GM12878 (cell line): Measurements from ENCODE around the gene ROR2. TPM values are rescaled to one million over a fixed set of nuclear protein-coding genes. Genes with fewer than 3 reads are reported as not detected.

ENCODE experiments used
- ATAC-seq: fragments of 200-7000 bp; cut with Tn5 transposase; 3 replicates; pipeline ENCODE4 v1.9.1; 2020; ENCODE audit warnings: mild to moderate bottlenecking, moderate library complexity
- BruUV-seq: library from RNA; stranded (reverse); fragments of 400-500 nt; replicated peaks from 2 replicates; lab custom pipeline; 2021; lab: Mats Ljungman, UMichigan
- CTCF ChIA-PET: fragments of 300-600 bp; sonication (Branson Sonifier 250); formaldehyde crosslinking; extraction: SDS; loops from one replicate; lab custom pipeline; 2021; ENCODE audit warnings: inconsistent platforms; lab: Yijun Ruan, JAX
- POLR2A ChIA-PET: fragments of 350-600 bp; formaldehyde crosslinking; extraction: SDS; loops from one replicate; lab custom pipeline; 2021; ENCODE audit warnings: inconsistent platforms; lab: Charles Lee
- RAD21 ChIA-PET: fragments of 300-600 bp; sonication (Branson Sonifier 250); formaldehyde crosslinking; loops from one replicate; lab custom pipeline; 2023; ENCODE audit warnings: antibody characterized with exemption; ENCODE audit not compliant: unreplicated experiment; lab: Charles Lee
- SMC1A ChIA-PET: fragments of 300-600 bp; sonication (Branson Sonifier 250); formaldehyde crosslinking; loops from one replicate; lab custom pipeline; 2023; ENCODE audit not compliant: unreplicated experiment, uncharacterized antibody; lab: Charles Lee
- DNase-seq: peaks from one replicate; pipeline ENCODE4 v3.0.0-alpha.2; 2011; ENCODE audit warnings: low read depth, low spot score
- FAIRE-seq: peaks from 3 replicates; lab custom pipeline; 2011; peaks lifted over from hg19 to GRCh38; lab: Jason Lieb, UNC
- H2AFZ ChIP-seq: 2 replicates; pipeline ENCODE4 v1.6.0; 2011; ENCODE audit warnings: low read depth, low read length, control low read depth; ENCODE audit not compliant: control insufficient read depth
- H3K27ac ChIP-seq: 2 replicates; pipeline ENCODE4 v1.5.1; 2011; ENCODE audit warnings: control low read depth; ENCODE audit not compliant: control insufficient read depth, insufficient read depth
- H3K27me3 ChIP-seq, 2 experiments: replicated peaks in 1 of 2; 2 replicates each; pipeline versions ENCODE4 v1.6.0 to v1.6.1; 2011; ENCODE audit warnings: low read length in 1 of 2; ENCODE audit not compliant: control insufficient read depth in 2 of 2, insufficient read depth in 2 of 2
- H3K36me3 ChIP-seq, 2 experiments: 2 replicates each; pipeline ENCODE4 v1.5.1; 2011; ENCODE audit warnings: low read length in 1 of 2; ENCODE audit not compliant: control insufficient read depth in 2 of 2, insufficient read depth in 2 of 2
- H3K4me1 ChIP-seq: 2 replicates; pipeline ENCODE4 v1.6.1; 2011; ENCODE audit warnings: mild to moderate bottlenecking, low read length, moderate library complexity, mixed read lengths; ENCODE audit not compliant: control insufficient read depth, insufficient read depth
- H3K4me2 ChIP-seq: 2 replicates; pipeline ENCODE4 v1.6.0; 2011; ENCODE audit warnings: control low read depth; ENCODE audit not compliant: control insufficient read depth, insufficient read depth
- H3K4me3 ChIP-seq: fragments of 200-600 bp; sonication (generic); 2 replicates; pipeline ENCODE4 v1.5.1; 2016
- H3K79me2 ChIP-seq: 2 replicates; pipeline ENCODE4 v1.6.0; 2011; ENCODE audit warnings: low read length; ENCODE audit not compliant: control insufficient read depth, insufficient read depth
- H3K9ac ChIP-seq: 2 replicates; pipeline ENCODE4 v1.8.0; 2011; ENCODE audit warnings: low read length, control low read depth, mixed read lengths; ENCODE audit not compliant: control insufficient read depth, insufficient read depth
- H3K9me3 ChIP-seq: replicated peaks from 3 replicates; pipeline ENCODE4 v1.5.1; 2011; ENCODE audit warnings: mild to moderate bottlenecking, low read length; ENCODE audit not compliant: control insufficient read depth, insufficient read depth
- H4K20me1 ChIP-seq: 2 replicates; pipeline ENCODE4 v1.6.0; 2011; ENCODE audit not compliant: control insufficient read depth, insufficient read depth
- BMI1 ChIP-seq: fragments of 450-650 bp; IDR thresholded peaks from 2 replicates; pipeline ENCODE4 v1.6.1; 2016; ENCODE audit warnings: mild to moderate bottlenecking, moderate library complexity, borderline replicate concordance
- CBFB ChIP-seq: IDR thresholded peaks from 2 replicates; pipeline ENCODE4 v1.6.1; 2016; ENCODE audit warnings: antibody characterized with exemption, low read depth
- MXI1 ChIP-seq: fragments of 150-350 bp; IDR thresholded peaks from 2 replicates; pipeline ENCODE4 v1.6.1; 2011; ENCODE audit warnings: low read depth, mild to moderate bottlenecking, inconsistent platforms, low read length, improper control_type of control experiment
- MYB ChIP-seq: fragments of 150-350 bp; IDR thresholded peaks from 2 replicates; pipeline ENCODE4 v1.6.1; 2014; ENCODE audit warnings: mild to moderate bottlenecking, low read depth, low read length, borderline replicate concordance
- NBN ChIP-seq: fragments of 450-650 bp; IDR thresholded peaks from 2 replicates; pipeline ENCODE4 v1.6.1; 2016
- SIN3A ChIP-seq: IDR thresholded peaks from 2 replicates; pipeline ENCODE4 v1.6.1; 2012; ENCODE audit warnings: low read depth, low read length, improper control_type of control experiment
- SUPT20H ChIP-seq: IDR thresholded peaks from 2 replicates; pipeline ENCODE4 v1.6.1; 2011; ENCODE audit warnings: low read depth, mild to moderate bottlenecking, low read length, moderate library complexity, borderline replicate concordance; ENCODE audit not compliant: control insufficient read depth
- WGBS: methylation state at CpG from one replicate; pipeline ENCODE4 v1.1.6; 2016; ENCODE audit warnings: low lambda C conversion rate; ENCODE audit not compliant: insufficient replicate concordance, insufficient coverage; ENCODE audit errors: missing lambda C conversion rate; 5-methylcytosine and 5-hydroxymethylcytosine counted together
- in situ Hi-C: fragments of 300-500 bp; cut with MboI; formaldehyde crosslinking; loops from 9 replicates; pipeline ENCODE4 v1.14.3; 2018; ENCODE audit warnings: mixed read lengths
- intact Hi-C: fragments of 100-400 bp; cut with micrococcal nuclease; formaldehyde crosslinking; loops from one replicate; pipeline ENCODE4 v1.14.2; 2022; ENCODE audit not compliant: unreplicated experiment
- polyA plus RNA-seq, 11 experiments: library from polyadenylated mRNA; depleted of rRNA in 4 of 11; unstranded in 6 of 11; stranded (reverse) in 5 of 11; fragments of >200 nt; fragmentation: Nextera tagmentation in 4 of 11; fragmentation: Illumina TruSeq in 1 of 11; extraction: Ambion mirVana in 4 of 11; extraction: Trizol in 1 of 11; gene quantifications; 1 replicate in 1 of 11; 2 replicates in 10 of 11; pipeline versions ENCODE4 v1.2.1 to v1.2.3, GENCODE V29; 2011 to 2016; ENCODE audit warnings: inconsistent platforms in 2 of 11, missing spikeins in 2 of 11, low read depth in 1 of 11
- total RNA-seq, 4 experiments: library from RNA; depleted of rRNA in 3 of 4; stranded (reverse); fragments of >200 nt in 3 of 4; fragmentation: Illumina TruSeq in 1 of 4; extraction: Trizol in 1 of 4; gene quantifications; 2 replicates each; pipeline versions ENCODE4 v1.2.1 to v1.2.3, GENCODE V29; 2013 to 2021
- TF ChIP-seq, protein P1 (sequence below): fragments of 450-650 bp; IDR thresholded peaks from 2 replicates; pipeline ENCODE4 v1.6.1; 2016; ENCODE audit warnings: mild to moderate bottlenecking
- TF ChIP-seq, protein P2 (sequence below): IDR thresholded peaks from 2 replicates; pipeline ENCODE4 v1.6.1; 2012; ENCODE audit warnings: low read length, inconsistent platforms

Gene ROR2
- total and polyA plus RNA-seq, 10 of the 15 experiments (the other 5 are each of a cell fraction or from before 2014, with no cell fraction given), result 0.03 to 0.05 TPM; not detected in 8

DNA sequence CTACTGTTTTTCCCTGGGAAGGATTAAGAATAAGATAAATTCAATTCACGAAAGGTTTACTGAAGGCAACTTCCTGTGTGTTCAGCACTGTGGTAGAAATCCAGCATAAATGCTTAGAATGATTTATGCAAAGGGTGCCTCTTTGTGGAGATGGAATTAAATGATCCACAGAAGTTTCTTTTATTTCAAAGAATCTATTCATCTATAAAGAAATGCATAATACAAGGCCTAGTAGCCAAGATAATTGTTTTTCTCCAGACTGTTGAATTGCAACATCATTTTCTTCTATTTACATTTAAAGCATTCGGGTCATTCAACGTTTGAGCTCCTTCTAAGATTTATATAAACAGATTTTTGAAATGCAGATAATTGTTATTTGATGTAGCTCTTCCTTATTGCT, 387.6 kb downstream of the ROR2 start:
- ChIA-PET POLR2A (no interaction called here), SMC1A (no interaction called here), RAD21 (interaction anchor here (1.0 kb wide), 1 partner anchor 22 kb away, joined by 3 read pairs; no protein-coding TSS in a partner anchor), CTCF (interaction anchor here (0.6 to 0.9 kb wide), 3 partner anchors 9 to 512 kb away, joined by 3 read pairs; no protein-coding TSS in a partner anchor)
- DNase-seq, result no peak
- in situ Hi-C loops (no loop called here), intact Hi-C loops (no loop called here)
- TF ChIP-seq SUPT20H, result no peak
- TF ChIP-seq, protein P1, sequence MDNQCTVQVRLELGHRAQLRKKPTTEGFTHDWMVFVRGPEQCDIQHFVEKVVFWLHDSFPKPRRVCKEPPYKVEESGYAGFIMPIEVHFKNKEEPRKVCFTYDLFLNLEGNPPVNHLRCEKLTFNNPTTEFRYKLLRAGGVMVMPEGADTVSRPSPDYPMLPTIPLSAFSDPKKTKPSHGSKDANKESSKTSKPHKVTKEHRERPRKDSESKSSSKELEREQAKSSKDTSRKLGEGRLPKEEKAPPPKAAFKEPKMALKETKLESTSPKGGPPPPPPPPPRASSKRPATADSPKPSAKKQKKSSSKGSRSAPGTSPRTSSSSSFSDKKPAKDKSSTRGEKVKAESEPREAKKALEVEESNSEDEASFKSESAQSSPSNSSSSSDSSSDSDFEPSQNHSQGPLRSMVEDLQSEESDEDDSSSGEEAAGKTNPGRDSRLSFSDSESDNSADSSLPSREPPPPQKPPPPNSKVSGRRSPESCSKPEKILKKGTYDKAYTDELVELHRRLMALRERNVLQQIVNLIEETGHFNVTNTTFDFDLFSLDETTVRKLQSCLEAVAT, result no peak
- no peak for TF ChIP-seq SIN3A
- TF ChIP-seq CBFB, result no peak
- TF ChIP-seq NBN, result no peak
- no peak for TF ChIP-seq MXI1
- TF ChIP-seq MYB, result no peak
- TF ChIP-seq, protein P2, sequence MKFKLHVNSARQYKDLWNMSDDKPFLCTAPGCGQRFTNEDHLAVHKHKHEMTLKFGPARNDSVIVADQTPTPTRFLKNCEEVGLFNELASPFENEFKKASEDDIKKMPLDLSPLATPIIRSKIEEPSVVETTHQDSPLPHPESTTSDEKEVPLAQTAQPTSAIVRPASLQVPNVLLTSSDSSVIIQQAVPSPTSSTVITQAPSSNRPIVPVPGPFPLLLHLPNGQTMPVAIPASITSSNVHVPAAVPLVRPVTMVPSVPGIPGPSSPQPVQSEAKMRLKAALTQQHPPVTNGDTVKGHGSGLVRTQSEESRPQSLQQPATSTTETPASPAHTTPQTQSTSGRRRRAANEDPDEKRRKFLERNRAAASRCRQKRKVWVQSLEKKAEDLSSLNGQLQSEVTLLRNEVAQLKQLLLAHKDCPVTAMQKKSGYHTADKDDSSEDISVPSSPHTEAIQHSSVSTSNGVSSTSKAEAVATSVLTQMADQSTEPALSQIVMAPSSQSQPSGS, result no peak
- no peak for TF ChIP-seq BMI1
- Histone ChIP-seq H4K20me1 (no peaks in the 10 kb centered on the region), H3K4me2 (no peak overlapping the region), H3K9me3 (no peaks in the 10 kb centered on the region), H3K27me3 (no peaks in the 10 kb centered on the region), H3K4me1 (no peaks in the 10 kb centered on the region), H3K9ac (no peak overlapping the region), H3K36me3 (no peaks in the 10 kb centered on the region), H3K4me3 (no peak overlapping the region), H2AFZ (no peak overlapping the region), H3K79me2 (no peaks in the 10 kb centered on the region), H3K27ac (no peak overlapping the region)
- no TSS peak for BruUV-seq
- FAIRE-seq, result no peak
- WGBS, result 8% methylated on average over 3 of the region's 3 CpGs
- no peak for ATAC-seq
